Breast epithelium (tissue), 4 donors: Measurements from ENCODE around the gene EEF1A2. TPM values are rescaled to one million over a fixed set of nuclear protein-coding genes. Genes with fewer than 3 reads are reported as not detected.

ENCODE experiments used
- DNase-seq, 2 donors: peaks; one replicate each; pipeline ENCODE4 v3.0.0-alpha.2; 2019; ENCODE audit warnings: low spot score in 2 of 2
- H3K27ac ChIP-seq, 2 donors: fragments of 200-600 bp; sonication (generic) in 1 of 2; one replicate each; pipeline ENCODE4 v1.5.1; 2016 to 2019; ENCODE audit warnings: mild to moderate bottlenecking in 1 of 2
- H3K27me3 ChIP-seq, 2 donors: fragments of 200-600 bp; sonication (generic) in 1 of 2; one replicate each; pipeline versions ENCODE4 v1.5.1 to v1.6.0; 2017 to 2019; ENCODE audit warnings: control low read depth in 1 of 2, mild to moderate bottlenecking in 1 of 2
- H3K36me3 ChIP-seq: fragments of 200-600 bp; one replicate; pipeline ENCODE4 v1.5.1; 2019
- H3K4me1 ChIP-seq, 2 donors: fragments of 200-600 bp; sonication (generic); one replicate each; pipeline ENCODE4 v1.5.1; 2016 to 2019; ENCODE audit warnings: control low read depth in 1 of 2
- H3K4me3 ChIP-seq, 3 donors: fragments of 200-600 bp; sonication (generic); 1 replicate in 2 of 3; 2 replicates in 1 of 3; pipeline ENCODE4 v1.5.1; 2016 to 2019; ENCODE audit warnings: mild to moderate bottlenecking in 3 of 3, moderate library complexity in 2 of 3
- H3K9me3 ChIP-seq, 2 donors: fragments of 200-600 bp; sonication (generic) in 1 of 2; one replicate each; pipeline ENCODE4 v1.5.1; 2016 to 2019; ENCODE audit warnings: control low read depth in 1 of 2
- CTCF ChIP-seq, 3 donors: fragments of 450-650 bp; IDR thresholded peaks; one replicate each; pipeline ENCODE4 v1.5.1; 2016 to 2017; ENCODE audit warnings: antibody characterized with exemption in 3 of 3, mild to moderate bottlenecking in 3 of 3, moderate library complexity in 3 of 3
- POLR2A ChIP-seq: fragments of 450-650 bp; IDR thresholded peaks from one replicate; pipeline ENCODE4 v1.6.1; 2016; ENCODE audit warnings: antibody characterized with exemption, mild to moderate bottlenecking, moderate library complexity
- POLR2AphosphoS5 ChIP-seq, 3 donors: sonication (generic); formaldehyde crosslinking; IDR thresholded peaks; one replicate each; pipeline ENCODE4 v1.6.1; 2017; ENCODE audit warnings: antibody characterized with exemption in 3 of 3
- intact Hi-C: fragments of 100-400 bp; cut with DNase I; formaldehyde crosslinking; loops from one replicate; pipeline ENCODE4 v1.15.1; 2023; ENCODE audit warnings: low total_unique reads
- total RNA-seq, 3 donors: library from RNA; depleted of rRNA; stranded (reverse); fragments of >200 nt; gene quantifications; one replicate each; pipeline ENCODE4 v1.1.0, GENCODE V29; 2016

EEF1A2 gene
- total RNA-seq, 3 donors from 2014 or later, result 0.48 to 20.6 (median 4.8) TPM

GRCh38 chr20:63533388-63533787 lies 34.5 kb upstream of the EEF1A2 start:
- no peaks in the 10 kb centered on the region for H3K36me3 ChIP-seq
- TF ChIP-seq POLR2AphosphoS5 (IDR thresholded peaks at IDR 0.05), result no peak
- TF ChIP-seq CTCF (IDR thresholded peaks at IDR 0.05), result no peak
- TF ChIP-seq POLR2A, result no peak
- H3K27me3 ChIP-seq, result peaks cover 7 to 10% of the 10 kb centered on the region in 2 donors
- intact Hi-C loops, result loop anchor here (10.0 kb wide), 1 partner anchor 101 kb away; no protein-coding TSS in a partner anchor
- peak overlapping the region in 1 of 2 donors; percentile 12 for H3K27ac ChIP-seq
- peaks cover 10% of the 10 kb centered on the region in 2 donors for H3K4me1 ChIP-seq
- H3K9me3 ChIP-seq, result no peaks in the 10 kb centered on the region
- no peak overlapping the region for H3K4me3 ChIP-seq
- DNase-seq, result no peak

- no peaks in the 10 kb centered on the region for H3K36me3 ChIP-seq
- no peak for TF ChIP-seq POLR2A
- no peak for TF ChIP-seq POLR2AphosphoS5 (IDR thresholded peaks at IDR 0.05)
- TF ChIP-seq CTCF (IDR thresholded peaks at IDR 0.05), result no peak
- no peak overlapping the region for H3K27ac ChIP-seq
- H3K4me3 ChIP-seq, result no peak overlapping the region
- peaks cover 7 to 10% of the 10 kb centered on the region in 2 donors for H3K4me1 ChIP-seq
- no peak for DNase-seq
- peaks cover 7 to 10% of the 10 kb centered on the region in 2 donors for H3K27me3 ChIP-seq
- intact Hi-C loops, result loop anchor here (10.0 kb wide), 1 partner anchor 102 kb away; no protein-coding TSS in a partner anchor
- no peaks in the 10 kb centered on the region for H3K9me3 ChIP-seq
Measured at GRCh38 chr20:63532449-63532971, 33.6 kb upstream of the EEF1A2 start.

- H3K27me3 ChIP-seq, result peaks cover 7 to 10% of the 10 kb centered on the region in 2 donors
- no peak for DNase-seq
- TF ChIP-seq CTCF (IDR thresholded peaks at IDR 0.05), result no peak
- TF ChIP-seq POLR2A, result no peak
- no peak for TF ChIP-seq POLR2AphosphoS5 (IDR thresholded peaks at IDR 0.05)
- H3K9me3 ChIP-seq, result no peaks in the 10 kb centered on the region
- peaks cover 5 to 10% of the 10 kb centered on the region in 2 donors for H3K4me1 ChIP-seq
- H3K27ac ChIP-seq, result no peak overlapping the region
- no peak overlapping the region for H3K4me3 ChIP-seq
- intact Hi-C loops, result loop anchor here (10.0 kb wide), 1 partner anchor 103 kb away; no protein-coding TSS in a partner anchor
- H3K36me3 ChIP-seq, result no peaks in the 10 kb centered on the region
Measured at GRCh38 chr20:63531686-63532448, 33.0 kb upstream of the EEF1A2 start.

- intact Hi-C loops, result loop anchor here (10.0 kb wide), 1 partner anchor 104 kb away; no protein-coding TSS in a partner anchor
- no peak for TF ChIP-seq POLR2A
- TF ChIP-seq POLR2AphosphoS5 (IDR thresholded peaks at IDR 0.05), result no peak
- no peak for TF ChIP-seq CTCF (IDR thresholded peaks at IDR 0.05)
- H3K9me3 ChIP-seq, result no peaks in the 10 kb centered on the region
Measured at GRCh38 chr20:63530788-63531160, 31.9 kb upstream of the EEF1A2 start.

More at GRCh38 chr20:63530788-63531160, 31.9 kb upstream of the EEF1A2 start:
- H3K27ac ChIP-seq, result no peak overlapping the region
- H3K4me3 ChIP-seq, result no peak overlapping the region
- peaks cover 7 to 10% of the 10 kb centered on the region in 2 donors for H3K27me3 ChIP-seq
- no peaks in the 10 kb centered on the region for H3K36me3 ChIP-seq
- DNase-seq, result no peak
- H3K4me1 ChIP-seq, result peaks cover 0 to 10% of the 10 kb centered on the region in 2 donors
